NB4 (cell line): ENCODE results near the gene C10orf71.

Experiments
- CTCF ChIP-seq: IDR thresholded peaks from one replicate; pipeline ENCODE4 v1.5.1; 2012; ENCODE audit warnings: low read depth, low read length
- MYC ChIP-seq: IDR thresholded peaks from 2 replicates; pipeline ENCODE4 v1.6.1; 2011; ENCODE audit warnings: low read depth, low read length

GRCh38 chr10:49289480-49289879 is 9.5 kb upstream of the C10orf71 start:
- TF ChIP-seq MYC (no peak), CTCF (no peak)
